ENCODE data around the gene LMF1. TPM values are rescaled to one million over a fixed set of nuclear protein-coding genes. Genes with fewer than 3 reads are reported as not detected.
"Not testable (repeated sequence)": the region's sequence is repeated elsewhere in the genome, so short reads cannot be mapped to it uniquely, and the experiment has no call there.

The LMF1 gene
- total RNA-seq, 1 donor from 2014 or later, result 40.6 TPM

- not testable (repeated sequence) for DNase-seq
Observed at GRCh38 chr16:947922-948303, 22.9 kb downstream of the LMF1 start.

GRCh38 chr16:947255-947921, 23.4 kb downstream of the LMF1 start:
- no peak for DNase-seq

- DNase-seq, result no peak
Observed at GRCh38 chr16:946048-946395, 24.8 kb downstream of the LMF1 start.

GRCh38 chr16:945271-946047, 25.3 kb downstream of the LMF1 start:
- no peak for DNase-seq

- no peak for DNase-seq
Observed at GRCh38 chr16:943971-944370, 26.8 kb downstream of the LMF1 start.

GRCh38 chr16:942436-943060, 28.2 kb downstream of the LMF1 start:
- DNase-seq, result no peak

GRCh38 chr16:939941-940340, 30.8 kb downstream of the LMF1 start:
- DNase-seq, result no peak

GRCh38 chr16:939311-939710, 31.5 kb downstream of the LMF1 start:
- DNase-seq, result no peak

- peak; percentile 42 for DNase-seq
Observed at GRCh38 chr16:938752-939151, 32.0 kb downstream of the LMF1 start.

GRCh38 chr16:938136-938535, 32.6 kb downstream of the LMF1 start:
- DNase-seq, result no peak

- DNase-seq, result no peak
Observed at GRCh38 chr16:937723-938122, 33.1 kb downstream of the LMF1 start.

GRCh38 chr16:937311-937710, 33.5 kb downstream of the LMF1 start:
- DNase-seq, result no peak

GRCh38 chr16:935684-936083, 35.1 kb downstream of the LMF1 start:
- DNase-seq, result no peak

- DNase-seq, result no peak
Observed at GRCh38 chr16:934178-934577, 36.6 kb downstream of the LMF1 start.

- no peak for DNase-seq
Observed at GRCh38 chr16:933581-933980, 37.2 kb downstream of the LMF1 start.

- no peak for DNase-seq
Observed at GRCh38 chr16:932831-933330, 37.9 kb downstream of the LMF1 start.

- no peak for DNase-seq
Observed at GRCh38 chr16:931626-932500, 38.9 kb downstream of the LMF1 start.

- DNase-seq, result no peak
Observed at GRCh38 chr16:931171-931570, 39.6 kb downstream of the LMF1 start.

- no peak for DNase-seq
Observed at GRCh38 chr16:930511-930910, 40.3 kb downstream of the LMF1 start.

GRCh38 chr16:930076-930475, 40.7 kb downstream of the LMF1 start:
- no peak for DNase-seq

GRCh38 chr16:929227-930073, 41.3 kb downstream of the LMF1 start:
- no peak for DNase-seq
